Measurements from ENCODE around the gene PLEKHJ1.

- peak; percentile 19; the same call in 1 of the 2 replicates for TF ChIP-seq ZBTB7A (IDR thresholded peaks at IDR 0.05; ENCODE audit: borderline replicate concordance, control insufficient read depth, low read depth, low read length)
- no peak for TF ChIP-seq RERE (CRISPR knock-in tag; IDR thresholded peaks at IDR 0.05; ENCODE audit: borderline replicate concordance)
- TF ChIP-seq ZNF584 (CRISPR knock-in tag; IDR thresholded peaks at IDR 0.05; ENCODE audit: low read depth), result no peak
Measured at GRCh38 chr19:2247433-2248101, 11.4 kb upstream of the PLEKHJ1 start.

Data from K562 (cell line).